ENCODE results near the gene PAGE2.
A peak's percentile ranks its signal among the peaks of the same experiment; 100 is the strongest.
"Not testable (repeated sequence)": the region's sequence is repeated elsewhere in the genome, so short reads cannot be mapped to it uniquely, and the experiment has no call there.

PAGE2 gene

DNA sequence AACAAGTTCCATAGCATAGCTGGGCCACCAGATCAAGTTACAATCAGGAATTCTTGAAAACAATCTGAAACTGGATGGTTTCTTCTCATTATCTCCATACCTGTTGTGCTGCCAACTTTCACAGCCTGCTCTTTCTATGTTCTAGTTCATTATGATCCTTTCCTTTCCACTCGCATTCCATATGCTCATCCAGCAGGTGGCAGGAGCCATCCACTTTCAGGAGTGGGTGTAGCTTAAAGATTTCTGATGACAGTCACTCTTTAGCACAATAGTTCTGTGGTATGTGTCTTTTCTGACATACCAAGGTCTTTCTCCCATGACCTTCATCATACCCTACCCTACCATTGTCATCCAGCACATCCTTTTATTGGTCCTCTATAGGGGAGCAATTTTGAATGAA lies 46.4 kb downstream of the PAGE2 start:
- TF ChIP-seq, protein P1, sequence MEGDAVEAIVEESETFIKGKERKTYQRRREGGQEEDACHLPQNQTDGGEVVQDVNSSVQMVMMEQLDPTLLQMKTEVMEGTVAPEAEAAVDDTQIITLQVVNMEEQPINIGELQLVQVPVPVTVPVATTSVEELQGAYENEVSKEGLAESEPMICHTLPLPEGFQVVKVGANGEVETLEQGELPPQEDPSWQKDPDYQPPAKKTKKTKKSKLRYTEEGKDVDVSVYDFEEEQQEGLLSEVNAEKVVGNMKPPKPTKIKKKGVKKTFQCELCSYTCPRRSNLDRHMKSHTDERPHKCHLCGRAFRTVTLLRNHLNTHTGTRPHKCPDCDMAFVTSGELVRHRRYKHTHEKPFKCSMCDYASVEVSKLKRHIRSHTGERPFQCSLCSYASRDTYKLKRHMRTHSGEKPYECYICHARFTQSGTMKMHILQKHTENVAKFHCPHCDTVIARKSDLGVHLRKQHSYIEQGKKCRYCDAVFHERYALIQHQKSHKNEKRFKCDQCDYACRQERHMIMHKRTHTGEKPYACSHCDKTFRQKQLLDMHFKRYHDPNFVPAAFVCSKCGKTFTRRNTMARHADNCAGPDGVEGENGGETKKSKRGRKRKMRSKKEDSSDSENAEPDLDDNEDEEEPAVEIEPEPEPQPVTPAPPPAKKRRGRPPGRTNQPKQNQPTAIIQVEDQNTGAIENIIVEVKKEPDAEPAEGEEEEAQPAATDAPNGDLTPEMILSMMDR (conservative IDR thresholded peaks at IDR 0.05; ENCODE audit: low read depth), result peak; percentile 48
- H3K27ac ChIP-seq, result no peak overlapping the region
- DNase-seq (ENCODE audit: low spot score), result peak; percentile 3
- ChIA-PET CTCF (interaction anchor here (0.6 to 0.9 kb wide), 6 partner anchors 13 to 1119 kb away, joined by 3 read pairs; no protein-coding TSS in a partner anchor), POLR2A (ENCODE audit: low non-redundant PET) (no interaction called here)

DNA sequence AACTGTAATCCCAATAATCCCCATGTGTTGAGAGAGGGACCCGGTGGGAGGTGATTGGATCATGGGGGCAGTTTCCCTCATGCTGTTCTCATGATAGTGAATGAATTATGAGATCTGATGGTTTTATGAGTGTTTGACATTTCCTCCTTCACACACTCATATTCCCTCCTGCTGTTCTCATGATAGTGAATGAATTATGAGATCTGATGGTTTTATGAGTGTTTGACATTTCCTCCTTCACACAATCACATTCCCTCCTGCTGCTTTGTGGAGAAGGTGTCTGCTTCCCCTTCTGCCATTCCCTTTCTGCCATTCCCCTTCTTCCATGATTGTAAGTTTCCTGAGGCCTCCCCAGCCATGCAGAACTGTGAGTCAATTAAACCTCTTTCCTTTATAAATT lies 52.0 kb downstream of the PAGE2 start:
- DNase-seq (ENCODE audit: low spot score); CTCF ChIA-PET; POLR2A ChIA-PET (ENCODE audit: low non-redundant PET); H3K27ac ChIP-seq: not testable (repeated sequence)

All from RWPE1 (cell line).